Upper lobe of left lung (tissue), 6 donors: ENCODE data around the gene UGT1A8. TPM values are rescaled to one million over a fixed set of nuclear protein-coding genes. Genes with fewer than 3 reads are reported as not detected.
A peak's percentile ranks its signal among the peaks of the same experiment; 100 is the strongest.
"Not testable (repeated sequence)": the region's sequence is repeated elsewhere in the genome, so short reads cannot be mapped to it uniquely, and the experiment has no call there.

Experiments
- ATAC-seq, 2 donors: fragments of 200-7000 bp; cut with Tn5 transposase; one replicate each; pipeline ENCODE4 v1.9.1; 2022; ENCODE audit warnings: mild to moderate bottlenecking in 2 of 2, moderate library complexity in 2 of 2; ENCODE audit not compliant: low FRiP score in 2 of 2
- DNase-seq, 2 donors: peaks; one replicate each; pipeline ENCODE4 v3.0.0-alpha.2; 2019 to 2020
- H3K27ac ChIP-seq, 4 donors: fragments of 200-600 bp; sonication (generic); one replicate each; pipeline ENCODE4 v1.5.1; 2016 to 2019
- H3K27me3 ChIP-seq, 4 donors: fragments of 200-600 bp; sonication (generic); one replicate each; pipeline ENCODE4 v1.5.1; 2017 to 2019
- H3K36me3 ChIP-seq, 4 donors: fragments of 200-600 bp; sonication (generic); one replicate each; pipeline ENCODE4 v1.5.1; 2016 to 2019
- H3K4me1 ChIP-seq, 4 donors: fragments of 200-600 bp; sonication (generic); one replicate each; pipeline ENCODE4 v1.5.1; 2018 to 2019
- H3K4me3 ChIP-seq, 4 donors: fragments of 200-600 bp; sonication (generic); one replicate each; pipeline ENCODE4 v1.5.1; 2017 to 2019; ENCODE audit warnings: mild to moderate bottlenecking in 2 of 4, moderate library complexity in 1 of 4
- H3K9me3 ChIP-seq, 4 donors: fragments of 200-600 bp; sonication (generic); one replicate each; pipeline ENCODE4 v1.5.1; 2018 to 2019
- EP300 ChIP-seq, 4 donors: sonication (generic); formaldehyde crosslinking; IDR thresholded peaks; one replicate each; pipeline ENCODE4 v1.5.1; 2017; ENCODE audit warnings: antibody characterized with exemption in 4 of 4, control low read depth in 2 of 4
- POLR2A ChIP-seq, 4 donors: fragments of 450-650 bp; IDR thresholded peaks; one replicate each; pipeline ENCODE4 v1.5.1; 2016 to 2017; ENCODE audit warnings: antibody characterized with exemption in 4 of 4, mild to moderate bottlenecking in 2 of 4
- POLR2AphosphoS5 ChIP-seq, 2 donors: sonication (generic); formaldehyde crosslinking; IDR thresholded peaks; one replicate each; pipeline ENCODE4 v1.5.1; 2017; ENCODE audit warnings: antibody characterized with exemption in 2 of 2
- WGBS, 2 donors: methylation state at CpG; one replicate each; pipeline ENCODE4 v1.1.5; 2017 to 2018; 5-methylcytosine and 5-hydroxymethylcytosine counted together
- total RNA-seq, 6 donors: library from RNA; depleted of rRNA in 4 of 6; stranded (reverse); fragments of >200 nt in 4 of 6; gene quantifications; one replicate each; pipeline versions ENCODE4 v1.1.0 to v1.2.1, GENCODE V29; 2016 to 2021
- TF ChIP-seq, protein P1 (sequence below), 6 experiments: fragments of 450-650 bp in 4 of 6; fragments of 200-600 bp in 2 of 6; sonication (generic) in 2 of 6; IDR thresholded peaks; one replicate each; pipeline ENCODE4 v1.5.1; 2016 to 2019; ENCODE audit warnings: antibody characterized with exemption in 6 of 6
- donor health status: DM: no; HTN: no; CAD: no; lungs with moderate emphysema.
- donor health status: DM: no; HTN: yes; CAD: no; lungs with severe emphysema.

The UGT1A8 gene
- total RNA-seq, 6 donors from 2014 or later, result not detected

GRCh38 chr2:233699424-233700027, 82.1 kb downstream of the UGT1A8 start:
- no peaks in the 10 kb centered on the region for H3K27me3 ChIP-seq
- no peaks in the 10 kb centered on the region for H3K36me3 ChIP-seq
- H3K9me3 ChIP-seq, result no peaks in the 10 kb centered on the region
- 88 to 93% methylated on average over 8 of the region's 8 CpGs for WGBS, 2 donors
- no peak overlapping the region for H3K4me3 ChIP-seq
- TF ChIP-seq, protein P1, sequence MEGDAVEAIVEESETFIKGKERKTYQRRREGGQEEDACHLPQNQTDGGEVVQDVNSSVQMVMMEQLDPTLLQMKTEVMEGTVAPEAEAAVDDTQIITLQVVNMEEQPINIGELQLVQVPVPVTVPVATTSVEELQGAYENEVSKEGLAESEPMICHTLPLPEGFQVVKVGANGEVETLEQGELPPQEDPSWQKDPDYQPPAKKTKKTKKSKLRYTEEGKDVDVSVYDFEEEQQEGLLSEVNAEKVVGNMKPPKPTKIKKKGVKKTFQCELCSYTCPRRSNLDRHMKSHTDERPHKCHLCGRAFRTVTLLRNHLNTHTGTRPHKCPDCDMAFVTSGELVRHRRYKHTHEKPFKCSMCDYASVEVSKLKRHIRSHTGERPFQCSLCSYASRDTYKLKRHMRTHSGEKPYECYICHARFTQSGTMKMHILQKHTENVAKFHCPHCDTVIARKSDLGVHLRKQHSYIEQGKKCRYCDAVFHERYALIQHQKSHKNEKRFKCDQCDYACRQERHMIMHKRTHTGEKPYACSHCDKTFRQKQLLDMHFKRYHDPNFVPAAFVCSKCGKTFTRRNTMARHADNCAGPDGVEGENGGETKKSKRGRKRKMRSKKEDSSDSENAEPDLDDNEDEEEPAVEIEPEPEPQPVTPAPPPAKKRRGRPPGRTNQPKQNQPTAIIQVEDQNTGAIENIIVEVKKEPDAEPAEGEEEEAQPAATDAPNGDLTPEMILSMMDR (IDR thresholded peaks at IDR 0.05), result no peak
- TF ChIP-seq EP300 (IDR thresholded peaks at IDR 0.05) (no peak), POLR2A (IDR thresholded peaks at IDR 0.05) (no peak), POLR2AphosphoS5 (IDR thresholded peaks at IDR 0.05) (no peak)
- ATAC-seq, result no peak
- H3K4me1 ChIP-seq, result no peaks in the 10 kb centered on the region
- H3K27ac ChIP-seq, result no peak overlapping the region
- DNase-seq, result no peak

GRCh38 chr2:233700028-233700635, 82.7 kb downstream of the UGT1A8 start:
- Histone ChIP-seq H3K36me3 (no peaks in the 10 kb centered on the region), H3K9me3 (no peaks in the 10 kb centered on the region), H3K27ac (no peak overlapping the region), H3K4me3 (no peak overlapping the region), H3K4me1 (no peaks in the 10 kb centered on the region), H3K27me3 (no peaks in the 10 kb centered on the region)
- ATAC-seq, result no peak
- DNase-seq, result no peak
- 11 to 18% methylated on average over 1 of the region's 1 CpG for WGBS, 2 donors
- TF ChIP-seq POLR2AphosphoS5 (IDR thresholded peaks at IDR 0.05) (no peak), POLR2A (IDR thresholded peaks at IDR 0.05) (no peak), EP300 (IDR thresholded peaks at IDR 0.05) (no peak)
- TF ChIP-seq, protein P1 (IDR thresholded peaks at IDR 0.05), result no peak

- H3K27ac ChIP-seq, H3K4me1 ChIP-seq, ATAC-seq, H3K27me3 ChIP-seq, H3K9me3 ChIP-seq, H3K4me3 ChIP-seq, DNase-seq, H3K36me3 ChIP-seq: not testable (repeated sequence)
- WGBS, 2 donors, result 91 to 93% methylated on average over 5 of the region's 5 CpGs
These were observed 83.4 kb downstream of the UGT1A8 start for GRCh38 chr2:233700842-233701241.

DNA sequence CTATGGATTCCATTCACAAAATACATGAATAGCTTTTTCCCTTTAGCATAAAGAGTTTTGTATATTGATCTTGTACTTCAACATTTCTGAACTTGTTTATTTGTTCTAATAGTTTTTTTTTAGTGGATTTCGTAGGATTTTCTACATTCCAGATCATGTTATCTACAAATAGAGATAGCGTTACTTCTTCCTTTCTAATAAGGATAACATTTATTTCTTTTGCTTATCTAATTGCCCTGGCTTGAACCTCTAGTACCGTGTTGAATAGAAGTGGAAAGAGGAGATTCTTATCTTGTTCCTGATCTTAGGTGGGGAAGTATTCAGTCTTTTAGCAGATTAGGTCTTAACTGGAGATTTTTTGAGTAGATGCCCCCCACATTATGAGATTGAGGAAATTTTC, 84.8 kb downstream of the UGT1A8 start:
- H3K27ac ChIP-seq, result no peak overlapping the region
- no peak overlapping the region for H3K4me3 ChIP-seq
- DNase-seq, result no peak
- no peak for ATAC-seq
- H3K27me3 ChIP-seq, result no peaks in the 10 kb centered on the region
- H3K4me1 ChIP-seq, result no peaks in the 10 kb centered on the region
- 46 to 48% methylated on average over 3 of the region's 3 CpGs for WGBS, 2 donors
- no peak for TF ChIP-seq EP300 (IDR thresholded peaks at IDR 0.05)
- TF ChIP-seq, protein P1 (IDR thresholded peaks at IDR 0.05), result no peak
- no peak for TF ChIP-seq POLR2A (IDR thresholded peaks at IDR 0.05)
- TF ChIP-seq POLR2AphosphoS5 (IDR thresholded peaks at IDR 0.05), result no peak
- no peaks in the 10 kb centered on the region for H3K9me3 ChIP-seq
- H3K36me3 ChIP-seq, result no peaks in the 10 kb centered on the region

DNA sequence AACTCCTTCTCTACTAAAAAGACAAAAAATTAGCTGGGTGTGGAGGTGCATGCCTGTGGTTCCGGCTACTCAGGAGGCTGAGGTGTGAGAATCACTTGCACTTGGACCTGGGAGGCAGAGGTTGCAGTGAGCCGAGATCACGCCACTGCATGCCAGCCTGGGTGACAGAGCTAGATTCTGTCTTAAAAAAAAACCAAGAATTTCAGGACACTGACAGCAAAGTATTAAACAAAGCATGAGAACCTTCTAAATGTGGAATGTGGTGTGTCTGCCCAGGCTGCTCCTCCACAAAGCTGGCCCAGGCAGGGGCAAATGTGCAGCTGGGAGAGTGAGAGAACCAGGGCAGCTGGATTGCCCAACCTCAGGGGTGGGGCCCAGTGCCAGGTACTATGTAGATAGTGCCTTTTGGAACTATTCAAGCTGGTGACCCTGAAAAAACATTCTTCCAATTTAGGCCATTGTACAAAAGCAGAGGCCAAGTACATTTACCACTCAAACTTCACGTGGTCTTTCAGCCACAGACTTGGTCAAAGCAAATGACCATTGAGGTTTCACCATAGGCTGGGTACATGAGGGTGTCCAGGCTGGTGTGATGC, 88.6 kb downstream of the UGT1A8 start:
- no peaks in the 10 kb centered on the region for H3K27me3 ChIP-seq
- no peak overlapping the region for H3K27ac ChIP-seq
- no peaks in the 10 kb centered on the region for H3K36me3 ChIP-seq
- TF ChIP-seq EP300 (IDR thresholded peaks at IDR 0.05) (no peak), POLR2A (IDR thresholded peaks at IDR 0.05) (no peak), POLR2AphosphoS5 (IDR thresholded peaks at IDR 0.05) (no peak)
- TF ChIP-seq, protein P1 (IDR thresholded peaks at IDR 0.05), result no peak
- ATAC-seq (peak in 1 of 2 donors; percentile 66), DNase-seq (peak in 1 of 2 donors; percentile 51)
- 55 to 67% methylated on average over 4 of the region's 4 CpGs for WGBS, 2 donors
- no peaks in the 10 kb centered on the region for H3K4me1 ChIP-seq
- H3K9me3 ChIP-seq, result no peaks in the 10 kb centered on the region
- H3K4me3 ChIP-seq, result no peak overlapping the region
